Activated gamma-delta T cell (primary cell): ENCODE results near the gene MSH4.
"Not testable (repeated sequence)": the region's sequence is repeated elsewhere in the genome, so short reads cannot be mapped to it uniquely, and the experiment has no call there.

Experiments used
- DNase-seq: peaks from one replicate; lab custom pipeline; 2025; lab: John Stamatoyannopoulos, UW

Gene MSH4

GRCh38 chr1:75937034-75937433, 140.4 kb downstream of the MSH4 start:
- no peak for DNase-seq

- DNase-seq, result not testable (repeated sequence)
Measured at GRCh38 chr1:75943037-75943436, 146.4 kb downstream of the MSH4 start.

- no peak for DNase-seq
Measured at GRCh38 chr1:75950176-75950575, 153.5 kb downstream of the MSH4 start.

- no peak for DNase-seq
Measured at GRCh38 chr1:75952016-75952415, 155.3 kb downstream of the MSH4 start.

- no peak for DNase-seq
Measured at GRCh38 chr1:75953461-75953860, 156.8 kb downstream of the MSH4 start.

GRCh38 chr1:75954586-75954985, 157.9 kb downstream of the MSH4 start:
- no peak for DNase-seq
